Measurements from ENCODE around the gene ZNF319. TPM values are rescaled to one million over a fixed set of nuclear protein-coding genes. Genes with fewer than 3 reads are reported as not detected.
A peak's percentile ranks its signal among the peaks of the same experiment; 100 is the strongest.

The ZNF319 gene
- total and polyA plus RNA-seq, 8 donors, result 3.5 to 7.0 (median 4.6) TPM

GRCh38 chr16:57987441-57988177 is 12.9 kb downstream of the ZNF319 start:
- no peaks in the 10 kb centered on the region for H3K36me3 ChIP-seq
- no peak overlapping the region for H3K4me3 ChIP-seq
- ATAC-seq (no peak), FAIRE-seq (no peak), DNase-seq (peak in 1 of 6 donors; percentile 50)
- TF ChIP-seq CTCF (IDR thresholded peaks at IDR 0.05), result no peak
- 95 to 99% methylated on average over 8 of the region's 8 CpGs for WGBS, 2 donors
- no peak overlapping the region for H3K27ac ChIP-seq
- intact Hi-C loops (cut with DNase I), result no loop called here
- H3K27me3 ChIP-seq, result no peaks in the 10 kb centered on the region
- H3K9me3 ChIP-seq, result no peaks in the 10 kb centered on the region
- H3K4me1 ChIP-seq, result peaks cover 0 to 5% (median 5%) of the 10 kb centered on the region in 3 donors

GRCh38 chr16:57986196-57986595 is 14.3 kb downstream of the ZNF319 start:
- 67 to 77% methylated on average over 9 of the region's 9 CpGs for WGBS, 2 donors
- ATAC-seq (no peak), DNase-seq (peak in 1 of 6 donors; percentile 6), FAIRE-seq (no peak)
- intact Hi-C loops (cut with DNase I), result no loop called here
- Histone ChIP-seq H3K4me3 (no peak overlapping the region), H3K4me1 (peaks cover 0 to 2% (median 0%) of the 10 kb centered on the region in 3 donors), H3K27ac (no peak overlapping the region), H3K27me3 (no peaks in the 10 kb centered on the region), H3K9me3 (no peaks in the 10 kb centered on the region), H3K36me3 (no peaks in the 10 kb centered on the region)
- TF ChIP-seq CTCF (IDR thresholded peaks at IDR 0.05), result no peak

GRCh38 chr16:57985204-57986181 is 15.0 kb downstream of the ZNF319 start:
- no peaks in the 10 kb centered on the region for H3K9me3 ChIP-seq
- H3K27ac ChIP-seq, result no peak overlapping the region
- intact Hi-C loops (cut with DNase I), result no loop called here
- peak in 2 of 6 donors; percentile 61 to 80 for DNase-seq
- peak; percentile 37 to 52 (median 48) for ATAC-seq
- no peak for FAIRE-seq
- H3K27me3 ChIP-seq, result no peaks in the 10 kb centered on the region
- no peaks in the 10 kb centered on the region for H3K36me3 ChIP-seq
- H3K4me3 ChIP-seq, result peak overlapping the region; percentile 12 to 55 (median 37)
- no peak for TF ChIP-seq CTCF (IDR thresholded peaks at IDR 0.05)
- peaks cover 0 to 2% (median 0%) of the 10 kb centered on the region in 3 donors for H3K4me1 ChIP-seq
- WGBS, 2 donors, result 28 to 33% methylated on average over 49 to 62 of the region's 62 CpGs

- ATAC-seq (peak; percentile 91 to 96 (median 94)), FAIRE-seq (no peak), DNase-seq (peak; percentile 85 to 94 (median 92))
- no peak overlapping the region for H3K27ac ChIP-seq
- intact Hi-C loops (cut with DNase I), result no loop called here
- 15 to 16% methylated on average over 52 to 64 of the region's 64 CpGs for WGBS, 2 donors
- no peaks in the 10 kb centered on the region for H3K36me3 ChIP-seq
- H3K4me3 ChIP-seq, result peak overlapping the region; percentile 12 to 55 (median 37)
- H3K4me1 ChIP-seq, result peaks cover 0 to 2% (median 0%) of the 10 kb centered on the region in 3 donors
- no peak for TF ChIP-seq CTCF (IDR thresholded peaks at IDR 0.05)
- no peaks in the 10 kb centered on the region for H3K27me3 ChIP-seq
- H3K9me3 ChIP-seq, result no peaks in the 10 kb centered on the region
Observed at GRCh38 chr16:57984443-57985203, 15.8 kb downstream of the ZNF319 start.
